H1 (cell line): ENCODE data around the gene HOXB5.

Source experiments
- CHD2 ChIP-seq: IDR thresholded peaks from 2 replicates; pipeline ENCODE4 v1.6.1; 2012; ENCODE audit warnings: low read length, improper control_type of control experiment
- EZH2 ChIP-seq: fragments of 200-600 bp; sonication (generic); IDR thresholded peaks from 2 replicates; pipeline ENCODE4 v1.7.1; 2012; ENCODE audit warnings: low read depth, mild to moderate bottlenecking, moderate library complexity, low read length, inconsistent platforms; ENCODE audit not compliant: severe bottlenecking
- GABPA ChIP-seq: IDR thresholded peaks from 2 replicates; pipeline ENCODE4 v1.6.1; 2011; ENCODE audit warnings: mild to moderate bottlenecking, low read length, moderate library complexity, borderline replicate concordance; ENCODE audit not compliant: insufficient read depth
- JUN ChIP-seq: IDR thresholded peaks from 2 replicates; pipeline ENCODE4 v1.6.1; 2011; ENCODE audit warnings: low read depth, mild to moderate bottlenecking, improper control_type of control experiment, low read length
- POLR2A ChIP-seq, 2 experiments: IDR thresholded peaks; 1 replicate in 1 of 2; 2 replicates in 1 of 2; pipeline ENCODE4 v1.6.1; 2011; ENCODE audit warnings: low read depth in 2 of 2, low read length in 2 of 2, mild to moderate bottlenecking in 2 of 2; ENCODE audit errors: control extremely low read depth in 1 of 2
- SIN3A ChIP-seq, 2 experiments: IDR thresholded peaks in 1 of 2; conservative IDR thresholded peaks in 1 of 2; 2 replicates each; pipeline ENCODE4 v1.6.1; 2011 to 2012; ENCODE audit warnings: low read length in 2 of 2, improper control_type of control experiment in 1 of 2, low read depth in 1 of 2, mild to moderate bottlenecking in 1 of 2
- TBP ChIP-seq: IDR thresholded peaks from 2 replicates; pipeline ENCODE4 v1.6.1; 2011; ENCODE audit warnings: low read depth, low read length, improper control_type of control experiment
- TCF12 ChIP-seq: IDR thresholded peaks from 2 replicates; pipeline ENCODE4 v1.6.1; 2011; ENCODE audit warnings: low read depth, mild to moderate bottlenecking, low read length
- TEAD4 ChIP-seq: IDR thresholded peaks from 2 replicates; pipeline ENCODE4 v1.6.1; 2012; ENCODE audit warnings: low read depth, low read length, inconsistent platforms, mixed read lengths
- YY1 ChIP-seq: IDR thresholded peaks from 2 replicates; pipeline ENCODE4 v1.6.1; 2011; ENCODE audit warnings: low read depth, mild to moderate bottlenecking, low read length
- TF ChIP-seq, protein P1 (sequence below): IDR thresholded peaks from 2 replicates; pipeline ENCODE4 v1.6.1; 2012; ENCODE audit warnings: inconsistent platforms
- TF ChIP-seq, protein P2 (sequence below), 3 experiments: IDR thresholded peaks; 1 replicate in 2 of 3; 2 replicates in 1 of 3; pipeline versions ENCODE4 v1.5.1 to v1.6.1; 2011; ENCODE audit warnings: low read length in 3 of 3, mild to moderate bottlenecking in 3 of 3, inconsistent platforms in 2 of 3, low read depth in 1 of 3, moderate library complexity in 1 of 3; ENCODE audit not compliant: insufficient read depth in 1 of 3; ENCODE audit errors: control extremely low read depth in 1 of 3
- TF ChIP-seq, protein P3 (sequence below): IDR thresholded peaks from 2 replicates; pipeline ENCODE4 v1.6.1; 2012; ENCODE audit warnings: inconsistent platforms

DNA sequence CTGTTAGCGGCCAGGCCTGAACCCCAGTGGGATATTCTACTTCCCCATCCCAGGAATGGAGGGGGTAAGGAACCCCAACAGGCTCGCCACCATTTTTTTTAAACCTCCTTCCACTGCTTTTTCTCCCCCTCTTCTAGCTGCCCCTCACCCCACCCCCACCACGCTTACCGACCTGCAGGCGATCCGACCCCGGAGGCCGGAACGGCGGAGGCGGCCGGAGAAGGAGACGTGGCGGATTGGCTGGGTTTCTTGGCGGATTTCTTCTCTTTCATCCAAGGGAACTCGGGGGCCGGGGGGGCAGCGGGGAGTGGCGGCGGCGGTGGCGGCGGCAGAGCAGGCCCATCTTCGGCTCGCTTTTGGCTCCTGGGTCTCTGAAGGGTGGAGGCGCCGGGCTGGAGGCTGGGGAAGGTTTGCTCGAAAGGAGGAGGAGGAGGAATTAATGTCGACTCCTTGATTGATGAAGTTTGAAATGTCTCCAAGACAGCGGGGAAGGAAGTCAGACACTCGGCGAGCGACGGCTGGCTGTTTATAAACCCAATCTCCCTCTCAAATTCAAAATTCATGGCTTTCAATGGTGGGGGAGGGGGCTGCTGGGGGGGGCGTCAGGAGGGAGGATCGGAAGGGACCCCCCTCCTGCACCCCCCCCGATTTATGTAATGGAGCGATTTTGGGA lies 49.1 kb downstream of the HOXB5 start:
- TF ChIP-seq TCF12 = no peak
- no peak for TF ChIP-seq JUN
- TF ChIP-seq, protein P1, sequence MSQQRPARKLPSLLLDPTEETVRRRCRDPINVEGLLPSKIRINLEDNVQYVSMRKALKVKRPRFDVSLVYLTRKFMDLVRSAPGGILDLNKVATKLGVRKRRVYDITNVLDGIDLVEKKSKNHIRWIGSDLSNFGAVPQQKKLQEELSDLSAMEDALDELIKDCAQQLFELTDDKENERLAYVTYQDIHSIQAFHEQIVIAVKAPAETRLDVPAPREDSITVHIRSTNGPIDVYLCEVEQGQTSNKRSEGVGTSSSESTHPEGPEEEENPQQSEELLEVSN = no peak
- TF ChIP-seq, protein P2, sequence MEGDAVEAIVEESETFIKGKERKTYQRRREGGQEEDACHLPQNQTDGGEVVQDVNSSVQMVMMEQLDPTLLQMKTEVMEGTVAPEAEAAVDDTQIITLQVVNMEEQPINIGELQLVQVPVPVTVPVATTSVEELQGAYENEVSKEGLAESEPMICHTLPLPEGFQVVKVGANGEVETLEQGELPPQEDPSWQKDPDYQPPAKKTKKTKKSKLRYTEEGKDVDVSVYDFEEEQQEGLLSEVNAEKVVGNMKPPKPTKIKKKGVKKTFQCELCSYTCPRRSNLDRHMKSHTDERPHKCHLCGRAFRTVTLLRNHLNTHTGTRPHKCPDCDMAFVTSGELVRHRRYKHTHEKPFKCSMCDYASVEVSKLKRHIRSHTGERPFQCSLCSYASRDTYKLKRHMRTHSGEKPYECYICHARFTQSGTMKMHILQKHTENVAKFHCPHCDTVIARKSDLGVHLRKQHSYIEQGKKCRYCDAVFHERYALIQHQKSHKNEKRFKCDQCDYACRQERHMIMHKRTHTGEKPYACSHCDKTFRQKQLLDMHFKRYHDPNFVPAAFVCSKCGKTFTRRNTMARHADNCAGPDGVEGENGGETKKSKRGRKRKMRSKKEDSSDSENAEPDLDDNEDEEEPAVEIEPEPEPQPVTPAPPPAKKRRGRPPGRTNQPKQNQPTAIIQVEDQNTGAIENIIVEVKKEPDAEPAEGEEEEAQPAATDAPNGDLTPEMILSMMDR (IDR thresholded peaks at IDR 0.05; ENCODE audit: control extremely low read depth in 1 of 3, insufficient read depth in 1 of 3, low read depth in 1 of 3, low read length in 3 of 3) = no peak
- TF ChIP-seq TBP = no peak
- no peak for TF ChIP-seq TEAD4
- TF ChIP-seq POLR2A (IDR thresholded peaks at IDR 0.05; ENCODE audit: control extremely low read depth in 1 of 2, low read depth in 2 of 2, low read length in 2 of 2) = no peak
- TF ChIP-seq, protein P3, sequence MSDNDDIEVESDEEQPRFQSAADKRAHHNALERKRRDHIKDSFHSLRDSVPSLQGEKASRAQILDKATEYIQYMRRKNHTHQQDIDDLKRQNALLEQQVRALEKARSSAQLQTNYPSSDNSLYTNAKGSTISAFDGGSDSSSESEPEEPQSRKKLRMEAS = no peak
- no peak for TF ChIP-seq YY1
- TF ChIP-seq SIN3A (conservative IDR thresholded peaks at IDR 0.05 in 1 of 2, IDR thresholded peaks at IDR 0.05 in 1 of 2; ENCODE audit: low read depth in 1 of 2, low read length in 2 of 2) = no peak
- no peak for TF ChIP-seq GABPA
- TF ChIP-seq EZH2 = no peak
- TF ChIP-seq CHD2 = no peak
